ENCODE measurements around the gene MARCHF3.

The MARCHF3 gene, protein sequence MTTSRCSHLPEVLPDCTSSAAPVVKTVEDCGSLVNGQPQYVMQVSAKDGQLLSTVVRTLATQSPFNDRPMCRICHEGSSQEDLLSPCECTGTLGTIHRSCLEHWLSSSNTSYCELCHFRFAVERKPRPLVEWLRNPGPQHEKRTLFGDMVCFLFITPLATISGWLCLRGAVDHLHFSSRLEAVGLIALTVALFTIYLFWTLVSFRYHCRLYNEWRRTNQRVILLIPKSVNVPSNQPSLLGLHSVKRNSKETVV

DNA sequence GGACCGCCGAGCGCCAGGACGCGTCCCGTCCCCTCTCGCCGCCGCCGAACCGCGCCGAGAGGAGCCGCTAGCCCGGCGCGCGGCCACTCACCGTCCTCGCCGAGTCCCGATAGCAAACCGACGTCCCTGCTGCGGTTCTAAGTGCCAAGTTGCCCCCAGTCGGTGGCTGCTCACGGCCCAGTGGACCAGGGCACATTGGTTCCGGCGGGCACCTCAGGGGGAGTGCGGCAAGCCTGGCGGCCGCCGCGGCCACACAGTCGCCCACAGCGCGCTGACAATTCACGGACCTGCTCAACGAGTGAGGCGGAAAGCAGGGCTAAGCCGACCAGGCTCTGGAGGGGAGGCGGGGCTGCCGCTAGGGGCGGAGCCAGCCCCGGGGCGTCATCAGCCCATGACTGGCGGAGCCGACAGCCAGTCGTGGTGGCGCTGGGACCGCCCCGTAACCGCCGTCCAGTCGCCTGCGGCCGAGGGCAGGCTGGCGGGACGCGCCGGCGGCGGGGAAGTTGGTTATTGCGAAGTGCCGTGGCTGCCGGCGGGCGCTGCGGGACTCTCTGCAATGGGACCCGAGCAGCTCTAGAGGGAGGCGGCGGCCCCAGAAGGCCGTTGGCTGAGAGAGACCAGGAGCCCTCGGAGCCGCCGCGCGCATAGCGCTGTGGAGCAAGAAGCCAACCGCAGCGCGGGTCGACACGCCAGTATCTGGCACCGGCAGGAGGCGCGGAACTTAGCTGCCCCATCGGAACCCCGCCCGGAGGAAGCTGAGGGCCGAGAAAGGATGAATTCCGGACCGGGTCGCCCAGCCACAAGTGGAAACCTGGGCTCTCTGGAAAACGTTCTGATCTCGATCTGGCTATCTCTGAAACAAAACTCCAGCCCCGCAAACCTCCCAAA is at the start of gene MARCHF3:
MARCHF3 (minus strand) TSS at position 300 of the 888 bp plus-strand sequence. CDS start 112,387 bp downstream, outside the sequence.
- peak; percentile 90 for ATAC-seq (ENCODE audit: low read depth)
- Mint-ChIP-seq H3K4me3 (peak within 1 kb of the TSS; percentile 92), H3K27me3 (no peaks in the 10 kb centered on the region), H3K4me1 (peaks cover 22% of the 10 kb centered on the region), H3K27ac (peak within 1 kb of the TSS; percentile 83), H3K36me3 (no peaks in the 10 kb centered on the region), H3K9me3 (no peaks in the 10 kb centered on the region)
- peak; percentile 96 to 97 for DNase-seq (ENCODE audit: low spot score in 2 of 2)

DNA sequence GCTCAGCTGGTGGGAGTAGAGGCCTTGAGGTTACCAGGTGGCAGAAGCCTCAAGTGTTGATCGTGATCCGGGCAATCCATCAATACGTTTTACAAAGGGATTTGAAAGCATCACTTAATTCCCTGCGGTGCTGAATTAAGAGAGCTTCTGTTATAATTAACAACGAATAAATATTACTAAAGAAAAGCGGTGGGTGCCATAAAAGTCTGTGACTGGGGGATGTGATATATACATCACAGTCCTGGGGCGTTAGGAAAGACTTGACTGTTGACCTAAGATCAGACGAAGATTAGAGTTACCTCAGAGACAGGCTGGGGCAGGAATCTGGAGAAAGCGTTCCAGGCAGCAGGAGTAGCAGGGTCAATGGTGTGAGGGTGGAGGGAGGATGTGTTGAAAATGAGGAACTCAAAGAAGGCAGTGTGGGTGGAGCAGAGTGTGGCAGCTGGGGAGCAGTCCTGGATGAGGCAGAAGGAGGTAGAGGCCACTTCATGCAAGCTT is 49.7 kb upstream of the MARCHF3 start:
- Mint-ChIP-seq H3K27ac (no peak overlapping the region), H3K4me1 (peaks cover 7% of the 10 kb centered on the region), H3K27me3 (peaks cover 3% of the 10 kb centered on the region), H3K36me3 (no peaks in the 10 kb centered on the region), H3K4me3 (no peak overlapping the region), H3K9me3 (no peaks in the 10 kb centered on the region)
- DNase-seq (ENCODE audit: low spot score in 2 of 2) (no peak), ATAC-seq (ENCODE audit: low read depth) (no peak)

DNA sequence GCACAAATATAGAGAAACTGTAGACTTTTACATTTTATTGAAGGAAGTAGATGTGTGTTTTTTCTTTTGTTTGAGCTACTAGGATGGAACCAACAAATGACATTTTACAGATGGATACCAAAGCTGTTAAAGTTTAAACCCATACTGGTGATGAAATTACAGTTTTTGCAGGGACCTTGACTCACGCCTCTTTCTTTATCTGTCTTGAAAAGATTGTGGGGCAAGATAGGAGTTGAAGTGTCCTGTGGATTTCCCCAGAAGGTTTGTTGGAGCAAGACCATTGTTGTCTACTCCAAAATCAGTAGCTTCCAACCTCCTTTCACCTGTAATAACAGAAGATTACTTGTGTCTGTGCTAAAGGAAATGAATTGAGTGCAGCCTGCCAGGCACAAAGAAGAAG is 47.0 kb upstream of the MARCHF3 start:
- H3K9me3 Mint-ChIP-seq = peaks cover 1% of the 10 kb centered on the region
- H3K27ac Mint-ChIP-seq = no peak overlapping the region
- H3K36me3 Mint-ChIP-seq = no peaks in the 10 kb centered on the region
- no peak overlapping the region for H3K4me3 Mint-ChIP-seq
- DNase-seq (ENCODE audit: low spot score in 2 of 2) (no peak), ATAC-seq (ENCODE audit: low read depth) (no peak)
- H3K27me3 Mint-ChIP-seq = peaks cover 3% of the 10 kb centered on the region
- H3K4me1 Mint-ChIP-seq = peaks cover 9% of the 10 kb centered on the region

DNA sequence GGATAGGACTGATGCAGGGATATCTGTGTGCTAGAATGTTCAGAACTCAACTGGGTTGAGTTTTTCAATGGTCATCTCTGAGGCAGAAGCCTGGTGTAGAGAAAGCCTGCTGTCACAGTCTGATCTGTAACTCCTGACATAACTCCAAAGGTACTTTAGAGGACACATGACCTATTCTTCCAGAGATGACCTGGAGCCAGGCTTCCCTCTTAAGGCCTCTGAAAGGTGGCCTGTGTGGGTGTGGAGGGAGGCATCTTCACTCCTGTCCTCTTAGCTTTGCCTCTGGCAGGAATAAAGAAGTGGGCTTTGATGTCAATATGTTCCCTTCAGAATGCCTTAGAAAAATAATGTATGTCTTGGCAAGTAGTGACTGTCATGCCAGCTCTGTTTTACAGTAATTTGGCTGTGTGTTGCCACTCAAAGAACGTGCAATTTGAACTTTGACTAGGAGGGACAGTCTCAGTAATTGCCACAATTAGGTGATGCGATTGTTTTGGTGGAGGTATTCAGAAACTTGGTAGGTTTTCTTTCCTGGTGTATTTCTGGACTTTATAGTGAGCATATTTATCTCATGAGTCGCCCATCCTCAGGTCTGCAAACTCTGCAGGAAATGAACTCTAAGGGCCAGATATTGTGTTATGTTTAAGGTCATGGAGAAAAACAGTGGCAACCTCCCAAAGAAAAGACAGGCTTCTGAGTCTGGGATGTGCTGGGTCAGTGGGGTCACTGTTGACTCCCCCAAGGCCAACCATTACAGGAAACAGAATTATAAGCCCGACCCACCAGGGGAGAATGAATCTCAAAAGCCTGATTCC is 46.2 kb upstream of the MARCHF3 start:
- no peak for ATAC-seq (ENCODE audit: low read depth)
- H3K27ac Mint-ChIP-seq = no peak overlapping the region
- H3K36me3 Mint-ChIP-seq = no peaks in the 10 kb centered on the region
- peaks cover 11% of the 10 kb centered on the region for H3K4me1 Mint-ChIP-seq
- no peak overlapping the region for H3K4me3 Mint-ChIP-seq
- H3K27me3 Mint-ChIP-seq = peaks cover 3% of the 10 kb centered on the region
- peaks cover 1% of the 10 kb centered on the region for H3K9me3 Mint-ChIP-seq
- DNase-seq (ENCODE audit: low spot score in 2 of 2) = no peak

DNA sequence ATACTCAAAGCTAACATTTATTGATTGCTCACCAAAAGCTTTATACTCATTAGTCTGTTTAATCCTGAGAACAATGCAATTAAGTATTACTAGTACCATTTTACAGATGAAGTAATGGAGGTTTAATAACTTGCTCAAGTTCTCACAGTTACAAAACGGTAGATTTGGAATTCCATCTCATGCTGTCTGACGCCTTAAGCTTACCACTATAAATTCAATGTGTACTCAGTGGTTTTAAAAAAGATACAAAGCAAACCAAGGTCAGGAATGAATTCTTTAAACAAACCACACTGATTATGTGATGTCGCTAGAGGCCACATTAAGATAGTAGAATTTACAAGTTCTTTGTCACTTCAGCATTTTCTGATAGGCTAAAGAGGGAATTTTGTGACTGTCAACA is 44.1 kb upstream of the MARCHF3 start:
- peaks cover 1% of the 10 kb centered on the region for H3K9me3 Mint-ChIP-seq
- H3K4me3 Mint-ChIP-seq = no peak overlapping the region
- no peak overlapping the region for H3K27ac Mint-ChIP-seq
- DNase-seq (ENCODE audit: low spot score in 2 of 2) = no peak
- ATAC-seq (ENCODE audit: low read depth) = no peak
- peaks cover 4% of the 10 kb centered on the region for H3K4me1 Mint-ChIP-seq
- no peaks in the 10 kb centered on the region for H3K27me3 Mint-ChIP-seq
- peaks cover 9% of the 10 kb centered on the region for H3K36me3 Mint-ChIP-seq

DNA sequence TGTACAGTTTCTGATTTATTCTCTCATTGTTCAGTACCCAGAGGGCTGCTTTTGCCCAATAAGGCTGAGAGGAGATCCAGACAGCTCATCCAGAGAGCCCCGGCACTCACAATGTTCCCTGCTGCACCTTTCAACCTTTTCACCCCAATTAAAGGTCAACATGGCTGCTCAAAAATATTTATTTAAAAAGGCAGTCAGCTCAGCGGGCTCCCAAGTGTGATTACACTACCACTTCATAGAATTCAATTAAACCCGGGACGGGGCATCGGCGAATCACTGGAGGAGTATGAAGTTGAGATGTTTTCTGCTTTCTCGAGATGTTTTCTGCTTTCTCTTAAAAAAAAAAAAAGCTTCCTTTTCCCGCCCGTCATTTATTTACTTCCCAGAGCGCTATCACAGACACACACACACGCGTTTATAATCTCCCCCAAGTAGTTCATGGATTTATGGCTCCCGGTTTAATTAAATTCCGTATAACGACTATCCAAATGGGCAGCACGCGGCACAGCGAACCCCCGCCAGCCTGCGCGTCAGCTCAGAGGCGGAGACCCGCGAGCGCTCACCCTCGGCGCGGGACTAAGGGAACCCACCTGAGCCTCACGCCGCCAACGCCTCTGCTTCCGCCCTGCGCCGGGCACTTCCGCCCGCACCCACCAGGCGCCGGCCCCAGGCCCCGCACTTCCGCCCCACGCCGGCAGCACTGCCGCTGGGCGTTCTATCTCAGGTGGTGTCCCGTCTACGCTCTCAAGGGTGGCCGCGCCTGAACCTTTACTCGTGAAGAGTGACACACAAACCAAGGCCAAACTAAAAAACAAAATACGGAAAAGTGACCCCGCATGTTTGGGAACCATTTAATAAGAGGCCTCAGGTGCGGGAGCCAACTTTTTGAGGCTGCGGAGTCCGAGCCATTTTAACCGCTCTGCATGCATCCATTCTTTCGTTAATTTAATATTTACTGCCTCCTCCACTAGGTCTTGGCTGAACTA is 42.8 kb upstream of the MARCHF3 start, which contains the start of gene C5orf63:
C5orf63 (minus strand) TSS at position 642 of the 986 bp plus-strand sequence. CDS start 14,507 bp downstream, outside the sequence.
- peak within 1 kb of the TSS; percentile 99 for H3K4me3 Mint-ChIP-seq
- ATAC-seq (ENCODE audit: low read depth) (peak; percentile 98), DNase-seq (ENCODE audit: low spot score in 2 of 2) (peak; percentile 59 to 67)
- H3K27ac Mint-ChIP-seq = peak within 1 kb of the TSS; percentile 94
- H3K27me3 Mint-ChIP-seq = no peaks in the 10 kb centered on the region
- H3K36me3 Mint-ChIP-seq = peaks cover 17% of the 10 kb centered on the region
- peaks cover 4% of the 10 kb centered on the region for H3K4me1 Mint-ChIP-seq
- peaks cover 1% of the 10 kb centered on the region for H3K9me3 Mint-ChIP-seq

DNA sequence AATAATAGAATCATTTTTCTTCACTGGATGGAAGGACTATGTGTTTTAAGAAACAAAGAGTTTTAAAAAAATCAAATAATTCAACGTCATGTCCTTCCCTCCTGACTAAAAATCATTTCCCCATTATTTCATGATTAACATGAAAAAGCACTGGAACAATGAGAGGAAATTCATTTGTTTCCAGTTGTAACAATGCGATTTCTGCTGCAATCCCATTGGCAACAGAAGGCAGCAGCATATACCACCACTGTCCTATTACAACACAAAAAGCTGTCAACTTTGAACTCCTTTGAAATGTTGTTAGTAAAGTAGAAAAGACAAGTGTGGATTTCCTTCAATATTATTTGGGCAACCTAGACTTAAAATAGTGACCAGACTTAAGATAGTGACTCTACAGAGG is 39.9 kb upstream of the MARCHF3 start:
- Mint-ChIP-seq H3K36me3 (peaks cover 17% of the 10 kb centered on the region), H3K27ac (no peak overlapping the region), H3K4me3 (no peak overlapping the region), H3K9me3 (peaks cover 1% of the 10 kb centered on the region), H3K4me1 (peaks cover 4% of the 10 kb centered on the region), H3K27me3 (no peaks in the 10 kb centered on the region)
- DNase-seq (ENCODE audit: low spot score in 2 of 2) = no peak
- no peak for ATAC-seq (ENCODE audit: low read depth)

DNA sequence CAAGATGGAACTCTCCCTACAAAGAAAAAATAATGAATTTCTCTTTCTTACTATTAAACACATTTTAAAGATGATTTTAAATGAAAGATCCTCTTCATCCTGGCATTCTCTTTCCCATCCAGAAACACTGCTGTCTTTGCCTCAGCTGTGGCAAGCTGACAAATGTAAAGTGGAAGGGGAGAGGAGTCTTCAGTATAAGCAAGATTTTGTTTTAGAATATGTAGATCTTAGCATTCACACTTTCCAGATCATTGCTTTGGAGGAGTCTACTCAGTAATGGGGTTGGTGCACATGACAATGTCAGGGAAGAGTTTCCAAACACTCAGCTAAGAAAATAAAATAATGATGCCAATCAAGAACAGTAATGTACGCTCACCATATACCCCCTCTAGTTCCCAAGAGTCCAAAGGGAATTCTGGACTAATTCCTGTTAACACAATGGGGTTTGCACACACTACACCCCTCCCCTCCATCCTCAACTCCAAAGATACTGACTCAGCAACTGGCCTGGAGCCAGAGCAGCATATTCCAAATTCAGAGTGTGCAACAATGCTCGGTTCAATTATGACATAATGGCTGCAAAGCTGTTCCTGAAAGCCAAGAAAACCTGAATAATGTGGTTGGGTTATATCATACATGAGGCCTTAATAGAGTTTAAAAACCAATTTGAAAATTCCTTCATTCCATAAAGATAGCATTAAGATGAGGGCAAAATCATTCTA is 38.3 kb upstream of the MARCHF3 start:
- Mint-ChIP-seq H3K9me3 (no peaks in the 10 kb centered on the region), H3K4me3 (no peak overlapping the region)
- no peak for DNase-seq (ENCODE audit: low spot score in 2 of 2)

DNA sequence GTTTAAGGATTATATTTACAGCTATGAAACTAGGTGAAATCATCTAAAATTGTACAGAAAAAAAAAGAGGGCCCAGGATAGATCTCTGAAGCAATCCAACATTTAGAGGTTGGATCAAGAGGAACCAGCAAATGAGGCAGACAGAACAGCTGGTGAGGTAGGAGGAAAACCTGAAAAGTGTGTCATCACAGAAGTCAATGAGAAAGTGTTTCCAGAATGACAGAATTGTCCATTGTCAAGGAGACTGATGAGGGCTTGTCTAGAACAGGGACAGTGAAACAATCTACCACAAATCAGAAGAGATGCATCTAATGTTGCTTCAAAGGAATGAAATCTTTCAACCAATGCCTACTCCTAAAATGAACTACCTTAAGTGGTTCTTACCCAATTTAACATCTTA is 36.4 kb upstream of the MARCHF3 start:
- ATAC-seq (ENCODE audit: low read depth) (no peak), DNase-seq (ENCODE audit: low spot score in 2 of 2) (no peak)
- no peaks in the 10 kb centered on the region for H3K9me3 Mint-ChIP-seq
- no peaks in the 10 kb centered on the region for H3K27me3 Mint-ChIP-seq
- H3K4me1 Mint-ChIP-seq = no peaks in the 10 kb centered on the region
- H3K27ac Mint-ChIP-seq = no peak overlapping the region
- H3K4me3 Mint-ChIP-seq = no peak overlapping the region
- H3K36me3 Mint-ChIP-seq = peaks cover 19% of the 10 kb centered on the region

More for the DNA sequence above, 38.3 kb upstream of the MARCHF3 start:
- Mint-ChIP-seq H3K27ac (no peak overlapping the region), H3K36me3 (peaks cover 17% of the 10 kb centered on the region), H3K4me1 (peaks cover 4% of the 10 kb centered on the region), H3K27me3 (no peaks in the 10 kb centered on the region)
- ATAC-seq (ENCODE audit: low read depth) = no peak

DNA sequence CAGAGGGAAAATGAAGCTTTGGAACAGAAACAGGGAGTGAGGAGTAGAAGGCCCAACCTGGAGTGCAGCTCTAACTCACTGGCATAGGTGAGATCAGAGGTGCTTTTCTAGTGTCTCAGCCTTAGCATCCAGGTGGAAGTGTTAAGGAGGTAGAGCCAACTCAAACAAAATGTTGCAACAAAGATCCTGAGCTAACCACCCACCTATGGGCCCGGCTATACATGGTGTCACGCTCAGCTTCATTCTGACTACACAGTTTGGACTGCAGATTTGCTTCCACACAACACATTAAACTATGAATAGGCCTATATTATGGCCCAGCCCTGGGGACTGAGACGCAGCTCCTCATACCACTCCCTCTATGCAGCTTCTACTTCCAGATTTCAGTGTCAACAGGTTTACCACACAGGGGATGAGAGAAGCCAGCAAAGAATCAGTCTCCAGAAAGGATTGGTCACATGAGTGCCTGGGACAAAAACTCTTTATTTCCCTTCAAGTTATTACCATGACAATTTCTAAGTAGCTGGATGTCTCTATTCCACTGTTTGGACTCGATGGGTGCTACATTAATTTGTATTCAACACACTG is 34.0 kb upstream of the MARCHF3 start:
- no peak for DNase-seq (ENCODE audit: low spot score in 2 of 2)
- peaks cover 5% of the 10 kb centered on the region for H3K4me1 Mint-ChIP-seq
- no peak for ATAC-seq (ENCODE audit: low read depth)

DNA sequence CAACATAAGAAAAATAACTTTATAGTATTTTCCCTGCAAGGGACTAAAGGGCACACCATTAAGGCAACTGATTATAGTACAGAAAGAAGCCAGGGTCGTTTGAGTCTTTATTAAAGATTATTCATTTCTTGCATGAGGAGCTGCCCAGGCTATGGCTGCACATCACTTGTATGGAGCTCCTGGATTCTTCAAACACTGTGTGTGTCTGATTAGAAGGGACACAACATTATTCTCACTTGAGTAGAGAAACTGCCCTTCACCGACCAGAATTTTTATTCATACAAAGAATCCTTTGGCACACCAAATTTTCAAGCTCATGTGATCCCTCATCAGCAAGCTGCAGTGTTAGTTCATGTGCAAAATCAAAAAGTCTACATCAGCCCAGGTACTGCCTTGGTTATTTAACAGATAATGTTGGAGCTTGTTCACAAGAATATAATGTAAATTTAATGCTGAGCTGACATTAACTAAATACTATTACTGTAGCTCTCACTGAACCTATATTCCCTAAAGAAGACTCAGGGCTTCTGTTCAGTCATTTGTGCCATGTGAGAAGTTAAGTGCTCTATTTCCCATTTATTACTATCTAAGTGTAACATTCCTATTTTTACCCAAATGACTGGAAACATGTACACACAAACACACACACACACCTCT is 33.0 kb upstream of the MARCHF3 start:
- Mint-ChIP-seq H3K27ac (no peak overlapping the region), H3K4me3 (no peak overlapping the region), H3K27me3 (no peaks in the 10 kb centered on the region), H3K36me3 (peaks cover 10% of the 10 kb centered on the region), H3K9me3 (no peaks in the 10 kb centered on the region), H3K4me1 (peaks cover 5% of the 10 kb centered on the region)
- ATAC-seq (ENCODE audit: low read depth) (no peak), DNase-seq (ENCODE audit: low spot score in 2 of 2) (no peak)

More for the DNA sequence above, 34.0 kb upstream of the MARCHF3 start:
- peaks cover 12% of the 10 kb centered on the region for H3K36me3 Mint-ChIP-seq
- no peaks in the 10 kb centered on the region for H3K27me3 Mint-ChIP-seq
- H3K4me3 Mint-ChIP-seq = no peak overlapping the region
- H3K27ac Mint-ChIP-seq = no peak overlapping the region
- no peaks in the 10 kb centered on the region for H3K9me3 Mint-ChIP-seq

DNA sequence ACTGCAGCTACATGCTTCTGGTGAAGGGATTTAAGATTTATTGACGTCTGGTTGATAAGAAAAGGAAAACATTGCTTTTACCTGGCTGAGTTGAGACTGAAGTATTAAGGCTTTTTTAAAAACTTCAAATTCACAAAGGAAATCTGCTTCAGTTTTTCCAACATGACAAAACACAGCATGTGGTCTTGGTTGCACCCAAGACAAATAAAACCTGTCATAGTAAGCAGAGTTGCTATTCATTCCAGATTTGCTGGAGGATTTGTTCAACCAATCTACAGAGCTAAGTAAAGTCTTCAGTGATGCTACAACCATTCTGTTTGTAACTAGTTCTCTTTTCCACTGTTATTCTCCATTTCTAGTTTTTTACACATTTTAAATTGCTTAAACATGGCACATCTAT is 31.6 kb upstream of the MARCHF3 start:
- Mint-ChIP-seq H3K9me3 (no peaks in the 10 kb centered on the region), H3K36me3 (peaks cover 14% of the 10 kb centered on the region), H3K4me3 (no peak overlapping the region), H3K27me3 (no peaks in the 10 kb centered on the region), H3K4me1 (peaks cover 5% of the 10 kb centered on the region), H3K27ac (no peak overlapping the region)
- ATAC-seq (ENCODE audit: low read depth) (no peak), DNase-seq (ENCODE audit: low spot score in 2 of 2) (no peak)
